Measurements from ENCODE around the gene SOX11.
"Not testable (repeated sequence)": the region's sequence is repeated elsewhere in the genome, so short reads cannot be mapped to it uniquely, and the experiment has no call there.

SOX11 gene

GRCh38 chr2:5691985-5692529 is at the start of gene SOX11:
SOX11 (plus strand) TSS chr2:5692384; CDS start chr2:5692722, 338 bp downstream.
- DNase-seq = peak; percentile 97

GRCh38 chr2:5652734-5653133 is 39.5 kb upstream of the SOX11 start:
- not testable (repeated sequence) for DNase-seq

GRCh38 chr2:5653756-5654155 is 38.4 kb upstream of the SOX11 start:
- DNase-seq = not testable (repeated sequence)

- no peak for DNase-seq
Observed at GRCh38 chr2:5657231-5657630, 35.0 kb upstream of the SOX11 start.

GRCh38 chr2:5660591-5660990 is 31.6 kb upstream of the SOX11 start:
- no peak for DNase-seq

- DNase-seq = no peak
Observed at GRCh38 chr2:5661362-5661761, 30.8 kb upstream of the SOX11 start.

- no peak for DNase-seq
Observed at GRCh38 chr2:5664278-5664681, 27.9 kb upstream of the SOX11 start.

- DNase-seq = no peak
Observed at GRCh38 chr2:5665066-5665465, 27.1 kb upstream of the SOX11 start.

- DNase-seq = no peak
Observed at GRCh38 chr2:5666798-5667197, 25.4 kb upstream of the SOX11 start.

GRCh38 chr2:5667655-5668054 is 24.5 kb upstream of the SOX11 start:
- DNase-seq = not testable (repeated sequence)

- DNase-seq = no peak
Observed at GRCh38 chr2:5668682-5669250, 23.4 kb upstream of the SOX11 start.

- no peak for DNase-seq
Observed at GRCh38 chr2:5672749-5673144, 19.4 kb upstream of the SOX11 start.

GRCh38 chr2:5673145-5674025 is 18.8 kb upstream of the SOX11 start:
- DNase-seq = no peak

GRCh38 chr2:5674026-5674340 is 18.2 kb upstream of the SOX11 start:
- no peak for DNase-seq

GRCh38 chr2:5677133-5677532 is 15.1 kb upstream of the SOX11 start:
- no peak for DNase-seq

- DNase-seq = no peak
Observed at GRCh38 chr2:5683471-5683870, 8.7 kb upstream of the SOX11 start.

GRCh38 chr2:5685225-5685624 is 7.0 kb upstream of the SOX11 start:
- no peak for DNase-seq

- DNase-seq = no peak
Observed at GRCh38 chr2:5686068-5686467, 6.1 kb upstream of the SOX11 start.

- no peak for DNase-seq
Observed at GRCh38 chr2:5686536-5686935, 5.6 kb upstream of the SOX11 start.

- no peak for DNase-seq
Observed at GRCh38 chr2:5689750-5690149, 2.4 kb upstream of the SOX11 start.

- DNase-seq = no peak
Observed at GRCh38 chr2:5690286-5690685, 1.9 kb upstream of the SOX11 start.

- no peak for DNase-seq
Observed at GRCh38 chr2:5690718-5691220, 1.4 kb upstream of the SOX11 start.

GRCh38 chr2:5691221-5691984 is 781 bp upstream of the SOX11 start:
- peak; percentile 85 for DNase-seq
